NCI-H2196 treated with DMSO at 0.1 percent for 48 hours (cell line): ENCODE data around the gene OR4C6.

Experiments
- DNase-seq: peaks from one replicate; lab custom pipeline; 2025; ENCODE audit not compliant: unreplicated experiment; lab: John Stamatoyannopoulos, UW

OR4C6 gene

DNA sequence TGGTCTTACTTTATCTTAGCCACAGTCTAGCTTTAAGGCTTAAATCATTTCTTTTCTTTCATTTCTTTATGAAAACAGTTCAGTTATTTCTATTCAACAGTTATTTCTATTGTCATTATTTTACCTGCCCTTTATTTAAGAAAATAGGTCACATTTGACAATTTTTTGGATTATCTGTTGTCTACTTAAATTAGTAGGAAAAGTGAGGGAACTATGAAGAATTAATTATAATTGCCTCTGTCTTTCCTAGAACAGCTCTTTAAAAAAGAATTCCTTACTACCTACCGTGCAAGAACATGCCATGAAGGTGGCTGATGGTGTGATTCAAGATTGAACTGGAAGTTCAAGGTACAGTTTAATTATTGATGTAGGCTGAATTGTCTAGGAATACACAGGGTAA is at the start of gene OR4C6:
Gene OR4C6, plus strand, starts transcription at position 301 of the 400 bp plus-strand sequence. CDS start 2,966 bp downstream, outside the sequence.
- DNase-seq: no peak

DNA sequence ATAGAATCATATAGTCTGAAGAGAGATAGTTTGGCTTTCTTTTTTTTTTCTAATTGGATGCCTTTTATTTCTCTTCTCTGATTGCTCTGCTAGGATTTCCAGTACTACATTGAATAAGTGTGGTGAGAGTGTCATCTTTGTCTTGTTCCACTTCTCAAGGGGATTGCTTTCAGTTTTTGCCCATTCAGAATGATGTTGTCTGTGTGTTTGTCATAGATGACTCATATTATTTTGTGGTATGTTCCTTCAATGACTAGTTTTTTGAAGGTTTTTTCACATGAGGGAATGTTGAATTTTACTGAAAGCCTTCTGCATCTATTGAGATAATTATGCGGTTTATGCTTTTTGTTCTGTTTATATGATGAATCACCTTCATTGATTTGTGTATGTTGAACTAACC is 37.5 kb upstream of the OR4C6 start:
- DNase-seq: no peak

DNA sequence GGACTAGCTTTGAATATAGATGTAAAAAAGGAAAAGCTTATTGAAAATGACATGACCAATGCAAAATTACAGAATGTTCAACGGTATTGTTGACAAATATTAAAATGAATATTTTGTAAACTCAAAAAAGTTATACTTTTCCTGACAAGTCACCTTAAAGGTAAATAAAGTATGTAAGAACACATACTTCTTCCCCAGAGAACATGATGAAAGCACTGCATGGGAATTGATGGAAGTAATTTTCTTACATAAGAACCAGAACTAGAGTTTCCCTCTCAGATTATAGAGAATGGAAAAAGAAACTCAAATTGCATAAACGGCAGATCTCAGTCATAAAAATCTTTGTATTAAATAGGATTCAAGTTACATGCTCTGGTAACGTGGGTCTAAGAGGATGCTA is 27.2 kb upstream of the OR4C6 start, which contains the start of gene OR4P4:
Gene OR4P4, plus strand, starts transcription at position 301 of the 400 bp plus-strand sequence.
- DNase-seq: no peak

DNA sequence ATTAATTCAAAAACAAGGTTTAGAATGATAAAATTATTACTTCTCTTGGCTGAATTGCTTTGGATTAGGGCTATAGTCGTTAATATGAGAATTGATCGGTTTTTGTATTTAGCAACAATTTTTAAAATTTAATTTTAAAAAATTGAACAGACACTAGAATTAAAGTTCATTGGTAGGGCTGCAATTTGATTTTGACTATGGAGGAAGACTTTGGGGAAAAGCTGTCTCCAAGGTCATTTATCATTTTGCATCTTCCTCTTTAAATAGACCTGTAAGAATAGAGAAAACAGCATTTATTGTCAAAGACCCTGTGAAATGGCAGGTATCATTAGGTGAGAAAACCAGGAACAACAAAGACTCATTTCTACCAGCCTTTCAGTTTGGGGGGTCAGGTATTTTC is 14.0 kb upstream of the OR4C6 start, which contains the start of gene OR4S2:
Gene OR4S2, plus strand, starts transcription at position 301 of the 400 bp plus-strand sequence. CDS start 2,577 bp downstream, outside the sequence.
- DNase-seq: no peak

DNA sequence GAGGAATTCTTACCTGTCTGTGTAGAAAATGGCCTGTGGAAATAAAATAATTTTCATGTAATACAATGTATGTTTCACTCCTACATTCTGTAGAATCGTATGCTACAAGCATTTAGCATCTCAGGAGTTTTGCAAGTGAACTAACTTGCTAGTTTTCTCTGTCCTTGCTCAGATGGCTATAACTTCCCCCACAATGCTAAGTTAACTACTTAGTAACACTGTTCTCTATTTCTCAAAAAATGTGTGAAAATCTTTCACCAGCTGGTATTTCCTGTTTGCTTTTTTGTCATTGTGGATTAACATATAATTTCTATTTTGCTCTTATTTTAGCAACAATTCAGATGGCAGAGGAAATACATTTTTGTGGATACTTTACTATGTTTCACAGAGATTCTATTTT is 9.4 kb upstream of the OR4C6 start:
- no peak for DNase-seq

DNA sequence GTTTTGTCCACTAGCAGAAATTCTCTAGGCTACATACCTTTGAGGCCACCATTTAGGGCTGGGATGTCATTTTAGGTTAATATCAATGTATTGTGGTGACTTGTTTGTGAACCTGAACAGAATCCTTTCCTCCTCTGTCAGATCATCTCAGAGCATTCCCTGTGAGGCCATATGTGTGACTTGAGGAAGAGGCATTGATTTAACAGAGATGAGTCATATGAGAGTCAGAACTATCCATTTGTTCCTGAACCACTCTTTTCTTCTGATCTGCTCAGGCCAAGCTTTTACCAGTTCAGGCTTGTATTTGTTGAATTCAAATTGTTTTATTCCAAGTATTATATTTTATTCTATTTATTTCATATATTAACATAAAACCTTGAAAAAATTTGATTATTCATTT is 6.9 kb upstream of the OR4C6 start:
- no peak for DNase-seq

DNA sequence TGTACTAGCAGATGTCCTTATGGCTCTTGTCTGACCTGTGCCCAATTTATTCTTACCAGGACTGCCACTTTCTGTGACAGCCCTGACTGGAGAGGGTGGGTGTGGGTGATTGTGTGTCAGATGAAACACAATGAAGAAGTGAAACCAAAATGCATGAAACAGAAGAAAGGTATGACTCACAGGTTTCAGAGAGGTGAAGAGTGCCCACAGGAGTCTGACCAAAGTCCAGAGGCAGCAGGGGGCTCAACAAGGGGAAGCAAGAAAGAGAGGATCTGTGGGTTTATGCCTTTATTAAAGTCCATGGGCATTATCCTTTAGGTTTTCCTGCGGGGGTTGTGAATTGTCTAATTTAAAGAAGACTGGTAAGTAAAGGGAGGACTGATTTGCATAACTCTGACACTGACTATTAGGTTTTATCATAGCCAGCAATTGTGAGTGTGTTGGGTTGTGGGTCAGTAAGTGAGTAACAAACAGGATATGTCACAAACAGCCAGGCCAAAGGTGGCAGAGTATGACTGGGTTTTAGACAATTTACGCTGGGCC is 3.9 kb upstream of the OR4C6 start:
- no peak for DNase-seq

DNA sequence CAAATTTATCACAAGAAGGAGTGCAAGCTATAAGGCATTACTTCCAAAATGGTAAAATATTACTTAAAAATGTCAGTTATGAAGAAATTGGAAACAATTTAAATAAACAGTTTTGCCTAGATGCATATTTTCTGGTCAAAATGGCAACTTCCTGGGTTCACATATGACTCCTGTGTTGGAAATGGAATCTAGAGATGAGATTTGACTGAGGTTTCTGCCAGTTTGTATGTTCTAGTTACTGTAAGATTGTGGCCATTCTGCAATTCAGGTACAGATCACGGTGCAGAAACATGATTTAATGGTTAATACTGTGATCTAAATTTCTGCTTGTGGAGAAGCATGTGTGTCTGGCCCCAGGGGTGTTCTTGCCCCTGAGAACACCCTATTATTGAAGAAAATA is 3.4 kb upstream of the OR4C6 start:
- DNase-seq: no peak

DNA sequence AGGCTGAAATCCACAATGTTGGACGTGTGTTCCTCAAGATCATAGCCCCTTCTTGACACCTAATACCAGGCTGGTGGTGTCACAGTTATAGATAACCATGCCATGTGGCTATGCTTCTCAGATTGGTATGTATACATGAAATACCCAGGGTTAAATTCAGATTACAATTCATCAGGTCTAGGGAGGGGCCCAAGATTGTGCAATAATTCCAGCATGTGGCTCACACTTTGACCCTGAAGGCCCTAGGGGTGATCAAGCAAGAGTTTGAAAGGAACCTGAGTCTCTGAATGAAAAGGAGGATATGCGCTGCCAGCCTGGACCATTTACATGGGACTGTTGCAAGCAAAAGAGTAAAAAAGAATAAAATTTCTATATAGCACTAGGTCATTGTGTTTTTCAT is 7.4 kb downstream of the OR4C6 start:
- no peak for DNase-seq

DNA sequence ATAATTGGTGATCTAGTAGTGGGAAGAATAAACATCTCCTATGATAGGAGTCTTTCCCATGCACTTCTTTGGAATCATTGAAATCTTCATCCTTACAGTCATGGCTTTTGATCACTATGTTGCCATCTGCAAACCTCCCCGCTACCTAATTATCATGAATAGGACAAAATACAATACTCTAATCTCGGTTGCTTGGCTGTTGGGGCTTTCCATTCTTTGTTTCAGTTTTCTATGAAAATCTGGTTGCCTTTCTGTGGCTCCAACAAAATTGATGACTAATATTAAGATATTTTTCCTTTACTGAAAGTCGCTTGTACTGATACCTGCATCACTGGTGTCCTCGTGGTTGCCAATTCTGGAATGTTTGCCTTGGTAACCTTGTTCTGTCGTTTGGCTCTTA is 11.9 kb downstream of the OR4C6 start:
- DNase-seq: no peak

DNA sequence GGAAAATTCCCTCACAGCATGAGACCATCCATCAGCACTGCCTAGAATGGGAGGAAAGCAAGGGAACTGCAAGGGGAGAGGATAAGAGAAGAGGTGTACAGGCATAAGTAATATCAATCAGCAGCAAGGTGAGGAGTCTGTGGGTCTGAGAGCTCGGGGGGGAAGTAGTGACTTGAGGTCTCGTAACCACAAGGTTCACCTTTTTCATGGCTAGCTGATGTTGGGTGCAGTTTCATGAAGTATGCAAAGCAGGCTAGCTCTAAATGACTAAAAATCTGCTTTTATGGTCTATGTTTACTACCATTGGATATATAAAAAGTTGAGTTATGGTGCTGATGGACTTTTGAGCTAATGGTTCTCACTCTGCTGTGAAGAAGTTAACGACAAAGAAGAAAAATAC is 35.8 kb downstream of the OR4C6 start:
- DNase-seq: no peak

DNA sequence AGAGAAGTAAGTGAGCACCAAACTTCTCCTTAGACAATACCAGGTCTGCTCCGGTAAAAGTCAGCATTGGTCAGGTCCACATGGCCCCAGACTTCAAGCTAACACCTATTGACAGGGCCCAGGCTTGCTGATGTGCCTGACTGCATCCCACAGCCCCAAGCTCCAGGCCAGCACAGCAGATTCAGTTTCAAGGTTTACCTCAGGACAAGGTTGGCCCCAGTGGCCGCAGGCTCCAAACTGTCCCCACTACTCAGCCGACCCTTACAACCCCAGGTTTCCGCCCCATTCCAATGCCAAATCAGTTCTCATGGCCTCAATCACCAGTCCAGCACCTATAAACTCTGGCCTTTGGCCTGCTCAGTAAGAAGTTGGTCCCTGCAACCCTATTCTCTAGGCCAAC is 39.4 kb downstream of the OR4C6 start:
- no peak for DNase-seq

DNA sequence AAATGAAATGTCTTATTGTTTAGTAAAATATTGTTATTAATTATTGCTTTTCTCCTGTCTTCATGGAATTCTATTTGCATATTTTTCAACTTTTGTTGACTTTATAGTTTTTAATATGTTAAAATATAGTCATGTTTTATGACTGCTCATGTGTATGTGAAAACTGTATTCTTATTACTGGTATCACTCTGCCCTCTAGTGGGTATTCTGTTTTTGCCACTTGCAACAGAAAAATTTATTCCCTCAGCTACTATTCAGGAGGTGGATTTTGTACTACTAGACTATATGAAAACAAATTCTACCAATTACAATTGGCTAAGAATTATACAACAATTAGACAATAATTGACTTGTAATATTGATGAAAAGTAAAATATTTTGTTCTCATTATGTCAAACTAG is 45.0 kb downstream of the OR4C6 start:
- DNase-seq: no peak

DNA sequence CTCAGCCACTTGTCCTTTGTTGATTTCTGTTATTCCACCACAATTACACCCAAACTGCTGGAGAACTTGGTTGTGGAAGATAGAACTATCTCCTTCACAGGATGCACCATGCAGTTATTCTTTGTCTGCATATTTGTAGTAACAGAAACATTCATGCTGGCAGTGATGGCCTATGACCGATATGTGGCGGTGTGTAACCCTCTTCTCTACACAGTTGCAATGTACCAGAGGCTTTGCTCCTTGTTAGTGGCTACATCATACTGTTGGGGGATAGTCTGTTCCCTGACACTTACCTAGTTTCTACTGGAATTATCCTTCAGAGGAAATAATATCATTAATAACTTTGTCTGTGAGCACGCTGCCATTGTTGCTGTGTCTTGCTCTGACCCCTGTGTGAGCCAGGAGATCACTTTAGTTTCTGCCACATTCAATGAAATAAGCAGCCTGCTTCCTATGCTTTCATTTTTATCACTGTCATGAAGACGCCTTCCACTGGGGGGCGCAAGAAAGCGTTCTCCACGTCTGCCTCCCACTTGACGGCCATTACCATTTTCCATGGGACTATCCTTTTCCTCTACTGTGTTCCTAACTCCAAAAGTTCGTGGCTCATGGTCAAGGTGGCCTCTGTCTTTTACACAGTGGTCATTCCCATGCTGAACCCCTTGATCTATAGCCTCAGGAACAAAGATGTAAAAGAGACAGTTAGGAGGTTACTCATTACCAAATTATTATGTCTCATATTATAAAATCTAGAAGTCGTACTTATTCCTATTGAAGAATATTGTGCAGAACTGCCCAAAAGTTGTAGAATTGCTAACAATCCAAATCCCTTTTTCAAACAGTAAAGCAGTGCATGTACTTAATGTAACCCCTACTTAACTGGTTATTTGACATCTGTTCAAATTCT is 53.2 kb downstream of the OR4C6 start:
- no peak for DNase-seq
